ENCODE measurements around the gene HSD11B2.
"Not testable (repeated sequence)": the region's sequence is repeated elsewhere in the genome, so short reads cannot be mapped to it uniquely, and the experiment has no call there.

The HSD11B2 gene

DNA sequence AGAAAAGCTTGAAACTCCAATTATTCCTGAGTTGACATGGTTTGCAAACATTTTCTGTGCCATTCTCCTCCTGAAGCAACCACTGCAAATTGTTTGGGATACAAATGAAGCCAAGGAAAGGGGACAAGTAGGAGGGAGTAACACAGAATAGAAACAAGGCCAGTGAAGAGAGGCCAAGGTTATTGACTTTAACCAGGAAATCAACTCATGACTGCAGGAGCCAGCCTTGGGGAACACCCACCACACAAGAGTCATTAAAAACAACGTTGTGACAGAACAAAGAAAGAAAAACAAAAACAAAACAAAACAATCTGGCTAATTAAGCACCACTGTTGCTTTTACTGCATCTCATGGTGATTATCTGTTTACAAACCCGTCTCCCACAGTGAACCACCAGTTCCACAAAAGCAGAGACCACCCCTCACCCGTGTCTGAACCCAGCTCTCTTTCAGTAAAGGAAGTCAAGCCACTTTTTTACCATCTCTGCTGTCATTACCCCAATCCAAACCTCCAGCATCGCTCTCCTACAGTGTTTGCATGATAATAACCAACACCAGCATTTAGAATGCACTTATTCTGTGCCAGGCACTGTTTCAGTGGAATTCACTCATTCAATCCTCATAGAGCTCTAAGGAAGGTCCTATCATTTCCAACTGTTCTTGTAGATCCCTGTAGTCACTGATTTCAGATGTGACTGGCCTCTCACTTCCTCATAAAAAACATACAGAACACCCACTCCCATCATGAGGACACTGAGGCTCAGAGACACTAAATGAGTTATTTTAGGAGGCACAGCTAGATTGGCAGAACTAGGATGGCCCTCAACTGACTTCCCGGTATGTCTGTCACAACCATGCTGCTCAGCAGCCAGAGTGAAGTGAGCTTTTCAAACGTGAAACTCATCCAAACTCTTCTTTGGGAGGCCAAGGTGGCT is 16.7 kb upstream of the HSD11B2 start:
- H3K27ac ChIP-seq, result no peak overlapping the region
- TF ChIP-seq, protein P1, sequence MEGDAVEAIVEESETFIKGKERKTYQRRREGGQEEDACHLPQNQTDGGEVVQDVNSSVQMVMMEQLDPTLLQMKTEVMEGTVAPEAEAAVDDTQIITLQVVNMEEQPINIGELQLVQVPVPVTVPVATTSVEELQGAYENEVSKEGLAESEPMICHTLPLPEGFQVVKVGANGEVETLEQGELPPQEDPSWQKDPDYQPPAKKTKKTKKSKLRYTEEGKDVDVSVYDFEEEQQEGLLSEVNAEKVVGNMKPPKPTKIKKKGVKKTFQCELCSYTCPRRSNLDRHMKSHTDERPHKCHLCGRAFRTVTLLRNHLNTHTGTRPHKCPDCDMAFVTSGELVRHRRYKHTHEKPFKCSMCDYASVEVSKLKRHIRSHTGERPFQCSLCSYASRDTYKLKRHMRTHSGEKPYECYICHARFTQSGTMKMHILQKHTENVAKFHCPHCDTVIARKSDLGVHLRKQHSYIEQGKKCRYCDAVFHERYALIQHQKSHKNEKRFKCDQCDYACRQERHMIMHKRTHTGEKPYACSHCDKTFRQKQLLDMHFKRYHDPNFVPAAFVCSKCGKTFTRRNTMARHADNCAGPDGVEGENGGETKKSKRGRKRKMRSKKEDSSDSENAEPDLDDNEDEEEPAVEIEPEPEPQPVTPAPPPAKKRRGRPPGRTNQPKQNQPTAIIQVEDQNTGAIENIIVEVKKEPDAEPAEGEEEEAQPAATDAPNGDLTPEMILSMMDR (conservative IDR thresholded peaks at IDR 0.05; ENCODE audit: low read depth), result no peak
- ChIA-PET CTCF (interaction anchor here (0.6 to 0.9 kb wide), 3 partner anchors 14 to 133 kb away, joined by 3 to 5 read pairs (median 4); no protein-coding TSS in a partner anchor), POLR2A (ENCODE audit: low non-redundant PET) (interaction anchor here (0.6 kb wide), 1 partner anchor 35 kb away, joined by 5 read pairs; no protein-coding TSS in a partner anchor)
- no peak for DNase-seq (ENCODE audit: low spot score)

DNA sequence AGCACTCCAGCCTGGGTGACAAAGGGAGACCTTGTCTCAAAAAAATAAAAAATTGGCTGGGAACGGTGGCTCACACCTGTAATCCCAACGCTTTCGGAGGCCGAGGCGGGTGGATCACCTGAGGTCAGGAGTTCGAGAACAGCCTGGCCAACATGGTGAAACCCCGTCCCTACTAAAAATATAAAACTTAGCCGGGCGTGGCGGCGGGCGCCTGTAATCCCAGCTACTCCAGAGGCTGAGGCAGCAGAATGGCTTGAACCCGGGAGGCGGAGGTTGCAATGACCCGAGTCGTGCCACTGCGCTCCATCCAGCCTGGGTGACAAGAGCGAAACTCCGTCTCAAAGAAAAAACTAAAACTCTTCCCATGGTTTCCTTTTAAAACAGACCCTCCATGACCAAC is 15.5 kb upstream of the HSD11B2 start:
- H3K27ac ChIP-seq, result peak overlapping the region; percentile 50
- DNase-seq (ENCODE audit: low spot score); POLR2A ChIA-PET (ENCODE audit: low non-redundant PET): not testable (repeated sequence)
- CTCF ChIA-PET, result interaction anchor here (0.9 kb wide), 1 partner anchor 9 kb away, joined by 3 read pairs; no protein-coding TSS in a partner anchor

DNA sequence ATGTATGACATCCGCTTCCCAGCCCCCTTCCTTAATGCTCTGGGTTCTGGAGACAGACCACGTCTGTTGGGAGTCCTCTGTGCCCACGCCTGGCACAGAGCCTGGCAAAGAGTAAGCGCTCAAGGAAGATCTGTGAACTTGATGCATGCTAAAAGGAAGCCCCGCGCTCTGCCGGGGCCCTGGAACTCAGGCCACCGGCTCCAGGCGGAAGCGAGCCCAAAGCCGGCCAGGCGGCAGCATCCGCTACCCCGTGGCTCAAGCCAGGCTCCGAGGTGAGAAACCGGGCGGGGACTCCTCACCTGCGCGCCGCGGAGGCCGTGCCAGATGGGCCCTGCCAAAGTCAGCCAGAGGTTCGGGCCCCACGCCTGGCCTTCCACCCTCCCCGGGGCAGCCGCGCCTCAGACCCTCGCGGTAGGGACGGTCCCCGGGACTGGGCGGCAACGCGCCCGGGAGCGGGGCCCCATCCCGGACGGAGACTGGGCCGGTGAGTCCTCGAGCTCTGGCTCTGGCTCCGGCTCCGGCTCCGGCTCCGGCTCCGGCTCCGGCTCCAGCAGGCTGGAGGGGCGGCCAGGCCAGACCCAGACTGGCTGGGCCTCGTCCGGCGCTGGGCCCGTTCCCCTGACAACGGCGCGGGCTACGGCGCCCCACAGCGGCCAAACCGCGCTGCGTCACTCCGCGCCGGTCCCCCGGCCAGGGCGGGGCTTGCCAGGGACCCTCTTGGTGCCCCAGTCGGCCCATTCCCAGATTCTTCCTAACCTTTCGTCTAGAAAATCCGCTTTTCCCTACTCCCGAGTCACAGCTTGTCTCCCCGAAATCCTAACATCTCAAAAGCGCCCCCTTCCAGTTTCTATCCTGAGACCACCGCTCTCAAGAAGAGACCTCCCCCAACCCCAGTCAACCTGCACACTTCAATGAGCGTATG is 14.8 kb upstream of the HSD11B2 start, which contains the start of gene ZDHHC1:
Gene ZDHHC1, minus strand, starts transcription at position 606 of the 922 bp plus-strand sequence. CDS start 8,702 bp downstream, outside the sequence.
- CTCF ChIA-PET, result interaction anchor here (0.6 to 1.6 kb wide), 9 partner anchors 8 to 137 kb away, joined by 3 to 6 read pairs (median 3); no protein-coding TSS in a partner anchor
- peak; percentile 52 for DNase-seq (ENCODE audit: low spot score)
- TF ChIP-seq, protein P1 (conservative IDR thresholded peaks at IDR 0.05; ENCODE audit: low read depth), result peak; percentile 79
- peak within 1 kb of the TSS; percentile 50 for H3K27ac ChIP-seq
- POLR2A ChIA-PET (ENCODE audit: low non-redundant PET), result no interaction called here

DNA sequence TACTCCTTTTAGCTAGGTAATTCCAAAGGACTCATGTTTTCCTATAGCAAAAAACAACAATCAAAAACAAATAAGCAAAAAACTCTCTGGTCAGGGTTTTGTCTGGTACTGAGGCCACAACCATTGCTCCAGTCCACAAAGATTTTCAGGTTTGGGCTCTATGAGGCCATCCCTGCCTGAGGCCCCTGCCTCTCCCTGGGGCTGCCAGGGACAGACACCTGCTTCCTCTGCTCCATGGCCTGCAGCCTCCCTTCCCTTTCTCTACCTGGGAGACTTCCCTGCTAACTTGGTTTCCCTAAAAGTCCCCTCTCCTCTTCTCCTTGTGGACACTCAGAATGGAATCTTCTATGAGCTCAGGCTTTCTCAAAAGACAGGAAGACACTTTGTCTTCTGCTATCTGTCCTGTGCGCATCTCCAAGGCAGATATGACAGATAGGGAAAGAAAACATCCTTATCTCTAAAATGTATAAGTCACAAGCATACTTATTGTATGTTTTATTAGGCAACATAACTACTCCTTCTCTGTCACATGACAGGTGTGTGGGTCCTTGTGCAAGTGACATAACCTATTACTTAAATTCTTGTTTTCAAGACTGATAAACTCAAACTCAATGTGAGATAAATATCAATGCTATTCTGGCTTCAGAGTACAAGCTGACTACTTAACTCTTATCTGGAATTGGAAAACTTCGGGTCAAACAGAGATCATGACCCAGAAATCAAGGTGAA is 13.4 kb upstream of the HSD11B2 start:
- no peak overlapping the region for H3K27ac ChIP-seq
- DNase-seq (ENCODE audit: low spot score), result no peak
- ChIA-PET POLR2A (ENCODE audit: low non-redundant PET) (no interaction called here), CTCF (interaction anchor here (0.6 to 1.6 kb wide), 7 partner anchors 10 to 139 kb away, joined by 3 to 5 read pairs (median 3); no protein-coding TSS in a partner anchor)
- TF ChIP-seq, protein P1 (conservative IDR thresholded peaks at IDR 0.05; ENCODE audit: low read depth), result no peak

DNA sequence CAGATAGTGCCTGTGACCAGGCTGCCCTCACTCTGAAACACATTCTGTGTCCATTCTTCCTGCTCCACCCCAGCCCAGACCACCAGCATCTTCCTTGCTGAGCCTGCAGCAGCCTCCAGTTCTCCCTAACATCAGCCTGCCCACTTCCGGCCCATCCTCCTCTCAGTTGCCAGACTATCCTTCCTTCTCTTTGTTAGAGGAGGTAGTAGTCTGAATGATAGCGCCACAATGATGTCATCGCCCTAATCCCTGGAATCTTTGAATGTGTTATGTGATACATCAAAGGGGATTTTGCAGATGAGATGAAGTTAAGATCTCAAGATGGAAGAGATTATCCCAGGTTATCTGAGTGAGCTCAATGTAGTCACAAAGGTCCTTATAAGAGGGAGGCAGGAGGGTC is 11.4 kb upstream of the HSD11B2 start:
- no peak overlapping the region for H3K27ac ChIP-seq
- ChIA-PET POLR2A (ENCODE audit: low non-redundant PET) (no interaction called here), CTCF (interaction anchor here (0.6 to 1.3 kb wide), 2 partner anchors 9 to 46 kb away, joined by 4 to 6 read pairs; no protein-coding TSS in a partner anchor)
- no peak for DNase-seq (ENCODE audit: low spot score)
- TF ChIP-seq, protein P1 (conservative IDR thresholded peaks at IDR 0.05; ENCODE audit: low read depth), result no peak

DNA sequence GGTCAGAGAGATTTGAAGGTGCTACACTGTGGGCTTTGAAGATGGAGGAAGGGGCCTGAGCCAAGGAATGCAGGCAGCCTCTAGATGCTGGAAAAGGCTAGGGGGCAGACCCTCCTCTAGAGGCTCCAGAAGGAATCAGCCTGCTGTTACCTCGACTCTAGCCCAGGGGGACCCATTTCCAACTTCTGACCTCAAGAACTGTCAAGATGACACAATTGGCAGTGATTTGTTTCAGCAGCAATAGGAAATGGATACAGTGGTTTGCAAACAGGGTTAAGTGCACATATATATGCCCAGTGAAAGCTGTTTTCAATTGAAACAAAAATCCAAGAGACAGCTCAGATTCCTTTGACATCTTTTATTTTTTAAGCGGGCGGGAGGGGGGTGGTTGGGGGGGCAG is 11.0 kb upstream of the HSD11B2 start:
- DNase-seq (ENCODE audit: low spot score), result no peak
- POLR2A ChIA-PET (ENCODE audit: low non-redundant PET), result no interaction called here
- CTCF ChIA-PET, result interaction anchor here (0.7 to 1.3 kb wide), 2 partner anchors 9 to 10 kb away, joined by 4 to 6 read pairs; no protein-coding TSS in a partner anchor
- TF ChIP-seq, protein P1 (conservative IDR thresholded peaks at IDR 0.05; ENCODE audit: low read depth), result no peak
- no peak overlapping the region for H3K27ac ChIP-seq

All from RWPE1 (cell line).